ENCODE measurements around the gene CBLC. TPM values are rescaled to one million over a fixed set of nuclear protein-coding genes. Genes with fewer than 3 reads are reported as not detected.

The CBLC gene
- total RNA-seq, 6 experiments from 2014 or later = not detected

DNA sequence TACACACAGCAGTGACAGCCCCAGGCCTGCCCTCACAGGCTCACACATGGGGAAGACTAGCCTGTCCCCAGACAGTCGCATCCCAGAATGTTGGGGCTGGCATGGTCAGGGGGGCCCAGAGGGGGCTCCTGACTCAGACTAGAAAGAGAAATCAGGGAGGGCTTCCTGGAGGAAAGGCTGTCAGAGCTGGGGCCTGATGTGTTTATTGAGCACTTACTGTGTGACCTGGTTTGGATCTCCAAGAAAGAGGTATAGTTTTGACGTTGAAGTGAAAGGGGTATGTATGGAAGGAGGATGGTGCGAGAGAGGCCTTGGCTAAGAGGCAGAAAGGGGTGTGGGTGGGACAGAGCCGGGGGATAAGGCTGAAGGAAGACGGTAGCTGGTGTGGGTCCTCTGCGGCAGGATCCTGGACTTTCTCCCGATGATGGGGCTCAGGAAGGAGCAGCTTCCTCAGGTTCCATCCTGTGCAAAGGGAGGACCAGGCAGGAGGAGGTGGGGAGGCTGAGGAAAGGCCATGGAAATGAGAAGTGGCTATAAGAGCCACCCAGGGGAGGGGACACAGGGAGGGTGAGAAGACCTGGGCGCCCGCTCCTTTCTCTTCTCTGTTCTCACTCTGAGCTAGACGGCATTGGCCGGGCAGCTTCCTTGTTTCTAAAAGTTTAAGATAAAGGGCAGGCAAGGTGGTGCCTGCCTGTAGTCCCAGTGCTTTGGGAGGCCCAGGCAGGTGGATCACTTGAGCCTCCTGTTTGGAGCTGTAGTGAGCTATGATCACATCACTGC, 45.3 kb upstream of the CBLC start:
- TF ChIP-seq, protein P1, sequence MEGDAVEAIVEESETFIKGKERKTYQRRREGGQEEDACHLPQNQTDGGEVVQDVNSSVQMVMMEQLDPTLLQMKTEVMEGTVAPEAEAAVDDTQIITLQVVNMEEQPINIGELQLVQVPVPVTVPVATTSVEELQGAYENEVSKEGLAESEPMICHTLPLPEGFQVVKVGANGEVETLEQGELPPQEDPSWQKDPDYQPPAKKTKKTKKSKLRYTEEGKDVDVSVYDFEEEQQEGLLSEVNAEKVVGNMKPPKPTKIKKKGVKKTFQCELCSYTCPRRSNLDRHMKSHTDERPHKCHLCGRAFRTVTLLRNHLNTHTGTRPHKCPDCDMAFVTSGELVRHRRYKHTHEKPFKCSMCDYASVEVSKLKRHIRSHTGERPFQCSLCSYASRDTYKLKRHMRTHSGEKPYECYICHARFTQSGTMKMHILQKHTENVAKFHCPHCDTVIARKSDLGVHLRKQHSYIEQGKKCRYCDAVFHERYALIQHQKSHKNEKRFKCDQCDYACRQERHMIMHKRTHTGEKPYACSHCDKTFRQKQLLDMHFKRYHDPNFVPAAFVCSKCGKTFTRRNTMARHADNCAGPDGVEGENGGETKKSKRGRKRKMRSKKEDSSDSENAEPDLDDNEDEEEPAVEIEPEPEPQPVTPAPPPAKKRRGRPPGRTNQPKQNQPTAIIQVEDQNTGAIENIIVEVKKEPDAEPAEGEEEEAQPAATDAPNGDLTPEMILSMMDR (IDR thresholded peaks at IDR 0.05) = no peak
- no peak for DNase-seq
- Mint-ChIP-seq H3K27ac (no peak overlapping the region), H3K9me3 (no peaks in the 10 kb centered on the region), H3K27me3 (ENCODE audit: insufficient read depth) (peaks cover 5% of the 10 kb centered on the region), H3K36me3 (ENCODE audit: low read depth) (no peaks in the 10 kb centered on the region), H3K4me3 (no peak overlapping the region), H3K4me1 (ENCODE audit: low read depth) (peaks cover 9% of the 10 kb centered on the region)

- Mint-ChIP-seq H3K27me3 (ENCODE audit: insufficient read depth) (peaks cover 5% of the 10 kb centered on the region), H3K27ac (no peak overlapping the region), H3K9me3 (no peaks in the 10 kb centered on the region), H3K36me3 (ENCODE audit: low read depth) (no peaks in the 10 kb centered on the region), H3K4me1 (ENCODE audit: low read depth) (peaks cover 19% of the 10 kb centered on the region), H3K4me3 (no peak overlapping the region)
- TF ChIP-seq, protein P1 (IDR thresholded peaks at IDR 0.05) = no peak
- no peak for DNase-seq
These were observed 43.3 kb upstream of the CBLC start for GRCh38 chr19:44734357-44734756.

DNA sequence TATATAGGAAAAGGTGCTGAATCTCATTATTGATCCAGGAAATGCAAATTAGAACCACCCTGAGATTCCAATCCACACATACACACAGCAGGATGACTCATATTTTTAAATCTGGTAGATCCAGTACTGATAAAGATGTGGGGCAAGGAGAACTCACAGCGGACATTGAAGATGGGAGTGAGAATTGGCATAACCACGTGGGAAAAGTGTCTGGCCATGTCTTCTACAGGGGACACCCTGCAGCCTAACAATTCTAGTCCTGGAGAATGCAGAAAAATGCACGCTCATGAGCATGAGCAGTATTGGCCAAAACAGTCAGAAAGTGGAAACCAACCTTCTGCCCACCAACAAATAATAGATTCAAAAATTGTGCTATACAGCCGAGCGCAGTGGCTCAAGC, 42.7 kb upstream of the CBLC start:
- TF ChIP-seq, protein P1 (IDR thresholded peaks at IDR 0.05) = no peak
- peak; percentile 13 for DNase-seq
- Mint-ChIP-seq H3K4me1 (ENCODE audit: low read depth) (peaks cover 21% of the 10 kb centered on the region), H3K36me3 (ENCODE audit: low read depth) (no peaks in the 10 kb centered on the region), H3K4me3 (no peak overlapping the region), H3K9me3 (no peaks in the 10 kb centered on the region), H3K27ac (no peak overlapping the region), H3K27me3 (ENCODE audit: insufficient read depth) (peaks cover 5% of the 10 kb centered on the region)

GRCh38 chr19:44737238-44738071, 40.2 kb upstream of the CBLC start:
- H3K4me1 Mint-ChIP-seq (ENCODE audit: low read depth) = peaks cover 40% of the 10 kb centered on the region
- no peak overlapping the region for H3K27ac Mint-ChIP-seq
- no peaks in the 10 kb centered on the region for H3K36me3 Mint-ChIP-seq (ENCODE audit: low read depth)
- TF ChIP-seq, protein P1 (IDR thresholded peaks at IDR 0.05) = no peak
- DNase-seq = no peak
- H3K4me3 Mint-ChIP-seq = no peak overlapping the region
- peaks cover 5% of the 10 kb centered on the region for H3K27me3 Mint-ChIP-seq (ENCODE audit: insufficient read depth)
- no peaks in the 10 kb centered on the region for H3K9me3 Mint-ChIP-seq

DNA sequence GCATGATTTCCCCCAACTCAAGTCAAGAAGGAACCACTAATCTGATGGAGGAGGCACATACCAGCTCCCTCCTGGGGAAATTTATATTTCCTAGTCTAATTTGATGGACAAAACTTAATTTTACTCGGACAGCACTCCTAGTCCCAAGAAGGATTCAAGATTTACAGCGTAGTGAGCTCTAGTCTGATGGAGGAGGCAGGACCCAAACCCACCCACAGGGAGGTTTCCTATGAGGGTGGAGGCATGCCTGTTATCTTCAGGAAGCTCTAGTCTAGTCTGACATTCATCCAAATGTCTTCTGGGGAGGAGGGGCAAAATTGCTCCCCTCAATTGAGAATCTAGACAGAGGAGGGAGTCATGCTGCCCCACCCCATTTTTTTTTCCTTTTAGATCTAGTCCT, 39.6 kb upstream of the CBLC start:
- Mint-ChIP-seq H3K9me3 (no peaks in the 10 kb centered on the region), H3K27ac (no peak overlapping the region), H3K4me3 (no peak overlapping the region), H3K27me3 (ENCODE audit: insufficient read depth) (peaks cover 5% of the 10 kb centered on the region), H3K4me1 (ENCODE audit: low read depth) (peaks cover 47% of the 10 kb centered on the region), H3K36me3 (ENCODE audit: low read depth) (no peaks in the 10 kb centered on the region)
- DNase-seq = no peak
- TF ChIP-seq, protein P1 (IDR thresholded peaks at IDR 0.05) = no peak

Data from HFFc6 (cell line).